ENCODE results near the gene FAM13A. TPM values are rescaled to one million over a fixed set of nuclear protein-coding genes. Genes with fewer than 3 reads are reported as not detected.
A peak's percentile ranks its signal among the peaks of the same experiment; 100 is the strongest.
"Not testable (repeated sequence)": the region's sequence is repeated elsewhere in the genome, so short reads cannot be mapped to it uniquely, and the experiment has no call there.

Gene FAM13A
- total and polyA plus RNA-seq, 2 of the 13 experiments (the other 11 are each of a cell fraction or from before 2014, with no cell fraction given), result 1.2 to 36.2 TPM

DNA sequence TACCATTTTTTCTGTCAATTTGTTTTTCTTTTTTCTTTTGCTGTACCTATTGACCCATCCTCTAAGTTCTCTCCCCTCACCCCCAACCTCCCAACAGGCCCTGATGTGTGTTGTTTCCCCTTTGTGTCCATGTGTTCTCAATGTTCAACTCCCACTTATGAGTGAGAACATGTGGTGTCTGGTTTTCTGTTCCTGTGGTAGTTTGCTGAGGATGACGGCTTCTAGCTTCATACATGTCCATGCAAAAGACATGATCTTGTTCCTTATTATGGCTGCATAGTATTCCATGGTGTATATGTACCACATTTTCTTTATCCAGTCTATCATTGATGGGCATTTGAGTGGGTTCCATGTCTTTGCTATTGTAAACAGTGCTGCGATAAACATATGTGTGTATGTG, 859 bp upstream of the FAM13A start:
- H4K20me1 ChIP-seq (ENCODE audit: insufficient read depth, low read length); intact Hi-C loops (cut with micrococcal nuclease; ENCODE audit: unreplicated experiment); ATAC-seq; H3K4me3 ChIP-seq (replicated peaks in 1 of 3; ENCODE audit: insufficient read depth in 1 of 3, low read depth in 2 of 3, low read length in 3 of 3); CTCF ChIA-PET (ENCODE audit: low intra/inter-chr PET ratio, low total read pairs); in situ Hi-C loops (cut with HindIII; ENCODE audit: extremely low pct_ligation_motif_present, low pct_unique_long_range_greater_than_20kb); BruUV-seq (replicated peaks); FAIRE-seq; H3K27me3 ChIP-seq (ENCODE audit: control insufficient read depth in 1 of 2, insufficient read depth in 2 of 2, low read length in 2 of 2); H2AFZ ChIP-seq (ENCODE audit: low read length); H3K36me3 ChIP-seq (replicated peaks in 1 of 2; ENCODE audit: control insufficient read depth in 1 of 2, insufficient read depth in 2 of 2, low read length in 2 of 2); H3K27ac ChIP-seq (ENCODE audit: extremely low read length, insufficient read depth, low read length); H3K9me3 ChIP-seq (ENCODE audit: low read length); POLR2A ChIA-PET; H3K79me2 ChIP-seq (ENCODE audit: insufficient read depth, low read length); DNase-seq (ENCODE audit: low spot score); H3K4me1 ChIP-seq (ENCODE audit: insufficient read depth, low read length); H3K9ac ChIP-seq (ENCODE audit: insufficient read depth, low read depth, low read length); H3K4me2 ChIP-seq (ENCODE audit: low read depth, low read length): not testable (repeated sequence)
- 55% methylated on average over 2 of the region's 2 CpGs for WGBS (ENCODE audit: low lambda C conversion rate)

DNA sequence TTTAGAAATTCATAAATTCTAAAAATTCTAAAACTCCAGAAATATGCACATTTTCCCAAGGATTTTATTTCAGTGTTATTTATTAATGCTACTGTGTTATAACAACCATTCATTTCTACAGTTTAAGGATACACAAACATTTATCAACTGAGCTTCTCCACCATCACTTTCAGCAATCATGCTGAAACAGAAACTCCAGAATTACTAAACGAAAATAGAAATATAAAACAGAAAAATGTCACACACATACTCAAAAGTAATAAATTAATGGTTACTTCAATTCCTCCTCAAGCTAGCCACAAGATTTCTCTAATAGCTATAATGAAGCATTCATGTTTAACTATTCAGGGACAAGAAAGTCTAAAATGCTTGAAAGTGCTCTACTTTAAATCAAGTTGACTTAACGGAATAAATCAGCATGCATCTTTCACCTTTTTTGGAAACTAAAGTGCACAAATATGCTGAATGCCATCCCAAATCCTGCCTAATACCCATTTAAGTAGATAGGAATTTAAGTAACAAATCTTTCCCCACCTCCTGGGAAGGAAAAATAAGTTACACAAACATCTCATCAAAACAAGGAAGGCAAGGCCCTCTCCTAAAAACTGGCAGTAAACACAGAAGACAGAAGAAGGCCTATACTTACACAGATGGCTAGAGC, 563 bp downstream of the FAM13A start:
- no peak overlapping the region for H3K27ac ChIP-seq (ENCODE audit: extremely low read length, insufficient read depth, low read length)
- H2AFZ ChIP-seq (ENCODE audit: low read length), result peak overlapping the region; percentile 11
- TF ChIP-seq CHD2 (IDR thresholded peaks at IDR 0.05; ENCODE audit: low read depth, low read length) (no peak), ZNF790 (CRISPR knock-in tag; IDR thresholded peaks at IDR 0.05; ENCODE audit: borderline replicate concordance) (no peak), TOE1 (CRISPR knock-in tag; IDR thresholded peaks at IDR 0.05) (no peak), NR1H2 (CRISPR knock-in tag; IDR thresholded peaks at IDR 0.05; ENCODE audit: borderline replicate concordance, low read depth) (no peak), ZBTB38 (CRISPR knock-in tag; IDR thresholded peaks at IDR 0.05) (no peak)
- H3K79me2 ChIP-seq (ENCODE audit: insufficient read depth, low read length), result no peaks in the 10 kb centered on the region
- H3K4me3 ChIP-seq (replicated peaks in 1 of 3; ENCODE audit: insufficient read depth in 1 of 3, low read depth in 2 of 3, low read length in 3 of 3), result no peak overlapping the region
- H3K9me3 ChIP-seq (ENCODE audit: low read length), result no peaks in the 10 kb centered on the region
- no peak for FAIRE-seq
- 29% methylated on average over 2 of the region's 2 CpGs for WGBS (ENCODE audit: low lambda C conversion rate)
- no peaks in the 10 kb centered on the region for H3K27me3 ChIP-seq (ENCODE audit: control insufficient read depth in 1 of 2, insufficient read depth in 2 of 2, low read length in 2 of 2)
- no peak overlapping the region for H3K9ac ChIP-seq (ENCODE audit: insufficient read depth, low read depth, low read length)
- in situ Hi-C loops (cut with HindIII; ENCODE audit: extremely low pct_ligation_motif_present, low pct_unique_long_range_greater_than_20kb) (no loop called here), intact Hi-C loops (cut with micrococcal nuclease; ENCODE audit: unreplicated experiment) (no loop called here)
- POLR2A ChIA-PET, result no interaction called here
- ATAC-seq, result no peak
- H3K4me2 ChIP-seq (ENCODE audit: low read depth, low read length), result peak overlapping the region; percentile 52; the same call in 1 of the 2 replicates
- no peaks in the 10 kb centered on the region for H4K20me1 ChIP-seq (ENCODE audit: insufficient read depth, low read length)
- CTCF ChIA-PET (ENCODE audit: low intra/inter-chr PET ratio, low total read pairs), result no interaction called here
- H3K4me1 ChIP-seq (ENCODE audit: insufficient read depth, low read length), result peaks cover 6% of the 10 kb centered on the region; the same call in 1 of the 2 replicates
- H3K36me3 ChIP-seq (replicated peaks in 1 of 2; ENCODE audit: control insufficient read depth in 1 of 2, insufficient read depth in 2 of 2, low read length in 2 of 2), result no peaks in the 10 kb centered on the region
- no TSS peak for BruUV-seq (replicated peaks)
- no peak for DNase-seq (ENCODE audit: low spot score)
